ENCODE data around the gene TRAF4.

TRAF4 gene

DNA sequence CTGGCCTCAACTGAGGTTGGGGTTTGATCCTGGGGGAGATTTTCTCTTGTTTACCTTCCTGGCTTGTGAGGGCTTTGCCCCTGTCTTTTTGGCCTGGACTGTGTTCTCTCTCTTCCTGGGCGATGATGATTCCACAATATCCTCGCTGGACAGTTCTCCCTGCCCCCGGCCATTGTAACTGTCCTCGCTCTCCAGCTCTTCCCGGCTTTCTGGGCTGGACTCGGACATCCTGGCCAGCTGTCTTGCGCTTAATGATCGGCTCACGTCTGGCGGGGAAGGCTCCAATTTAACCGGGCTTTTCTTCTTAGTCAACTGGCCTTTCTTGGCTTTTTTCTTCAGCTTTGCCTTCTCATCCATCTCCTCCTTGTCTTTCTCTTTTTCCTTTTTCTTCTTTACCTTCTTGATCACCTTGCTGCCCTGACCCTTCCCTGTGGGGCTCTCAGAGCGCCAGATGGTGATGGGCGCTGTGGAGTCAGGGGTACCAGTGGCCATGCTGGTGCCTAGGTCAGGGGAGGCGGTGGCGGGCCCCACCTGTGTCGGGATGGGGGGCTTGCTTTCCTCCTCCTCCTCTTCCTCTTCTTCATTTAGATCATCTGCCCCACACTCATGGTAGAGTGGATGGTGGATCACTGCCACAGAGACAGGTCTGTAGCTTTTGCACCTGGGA is 40.1 kb upstream of the TRAF4 start:
- no peak for DNase-seq (ENCODE audit: low spot score)
- TF ChIP-seq, protein P1, sequence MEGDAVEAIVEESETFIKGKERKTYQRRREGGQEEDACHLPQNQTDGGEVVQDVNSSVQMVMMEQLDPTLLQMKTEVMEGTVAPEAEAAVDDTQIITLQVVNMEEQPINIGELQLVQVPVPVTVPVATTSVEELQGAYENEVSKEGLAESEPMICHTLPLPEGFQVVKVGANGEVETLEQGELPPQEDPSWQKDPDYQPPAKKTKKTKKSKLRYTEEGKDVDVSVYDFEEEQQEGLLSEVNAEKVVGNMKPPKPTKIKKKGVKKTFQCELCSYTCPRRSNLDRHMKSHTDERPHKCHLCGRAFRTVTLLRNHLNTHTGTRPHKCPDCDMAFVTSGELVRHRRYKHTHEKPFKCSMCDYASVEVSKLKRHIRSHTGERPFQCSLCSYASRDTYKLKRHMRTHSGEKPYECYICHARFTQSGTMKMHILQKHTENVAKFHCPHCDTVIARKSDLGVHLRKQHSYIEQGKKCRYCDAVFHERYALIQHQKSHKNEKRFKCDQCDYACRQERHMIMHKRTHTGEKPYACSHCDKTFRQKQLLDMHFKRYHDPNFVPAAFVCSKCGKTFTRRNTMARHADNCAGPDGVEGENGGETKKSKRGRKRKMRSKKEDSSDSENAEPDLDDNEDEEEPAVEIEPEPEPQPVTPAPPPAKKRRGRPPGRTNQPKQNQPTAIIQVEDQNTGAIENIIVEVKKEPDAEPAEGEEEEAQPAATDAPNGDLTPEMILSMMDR (IDR thresholded peaks at IDR 0.05; ENCODE audit: extremely low read depth, missing control alignments), result no peak

DNA sequence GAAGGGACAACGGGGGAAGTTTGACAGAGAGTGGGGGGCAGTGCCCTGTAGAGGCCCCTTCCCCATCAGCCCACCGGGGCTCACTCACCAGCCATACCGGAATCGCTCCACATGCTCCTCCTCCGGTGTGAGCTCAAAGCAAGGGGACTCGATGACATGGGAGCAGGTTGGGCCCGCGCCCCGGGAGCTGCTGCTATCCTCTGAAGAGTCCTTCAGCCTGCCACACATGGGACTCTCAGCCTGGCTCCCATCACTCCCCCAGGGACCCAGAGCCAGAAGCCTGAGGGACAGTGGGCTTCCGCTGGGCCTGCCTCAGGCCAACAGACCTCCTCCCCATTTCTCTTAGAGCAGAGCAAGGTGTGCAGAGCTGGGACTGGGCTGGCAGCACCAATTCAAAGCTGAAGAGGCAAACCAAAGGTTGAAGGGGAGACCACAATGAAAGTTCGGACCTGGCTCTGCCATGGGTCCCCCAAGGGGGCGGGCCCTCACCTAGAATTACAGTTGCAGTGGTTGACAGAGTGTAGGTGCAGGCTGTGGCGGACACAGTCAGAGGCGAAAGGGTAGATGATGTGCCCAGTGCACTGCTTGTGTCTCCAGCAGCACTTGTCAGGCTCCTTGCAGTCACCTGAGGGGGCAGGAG is 39.5 kb upstream of the TRAF4 start:
- TF ChIP-seq, protein P1 (IDR thresholded peaks at IDR 0.05; ENCODE audit: extremely low read depth, missing control alignments), result no peak
- no peak for DNase-seq (ENCODE audit: low spot score)

DNA sequence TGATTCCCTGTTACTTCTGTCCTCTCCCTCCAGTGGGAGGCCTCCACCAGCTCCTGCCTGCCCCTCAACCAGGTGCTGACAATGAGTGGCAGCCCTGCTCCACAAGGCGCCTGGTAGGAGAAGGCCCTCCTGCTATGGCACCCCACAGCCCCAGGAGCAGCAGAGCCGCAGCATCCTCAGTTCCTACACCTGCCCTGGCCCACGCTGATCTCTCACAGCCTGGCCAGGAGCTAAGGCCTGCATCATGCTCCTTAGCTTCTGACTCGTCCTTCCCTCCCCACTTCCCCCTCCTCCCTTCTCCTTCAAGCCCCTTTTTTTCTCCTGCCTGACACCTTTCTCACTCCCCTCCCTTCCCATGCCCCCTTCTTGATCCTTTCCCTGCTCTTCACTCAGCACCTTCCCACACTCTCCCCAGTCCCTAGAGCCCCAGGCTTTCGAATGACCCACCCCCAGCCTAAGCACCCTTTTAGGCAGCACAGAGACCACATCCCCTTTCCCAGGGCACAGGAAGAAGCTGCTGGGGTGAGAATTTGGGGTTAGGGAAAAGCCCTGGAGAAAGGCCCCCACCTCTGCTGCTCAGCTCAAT is 38.6 kb upstream of the TRAF4 start:
- no peak for DNase-seq (ENCODE audit: low spot score)
- TF ChIP-seq, protein P1 (IDR thresholded peaks at IDR 0.05; ENCODE audit: extremely low read depth, missing control alignments), result no peak

DNA sequence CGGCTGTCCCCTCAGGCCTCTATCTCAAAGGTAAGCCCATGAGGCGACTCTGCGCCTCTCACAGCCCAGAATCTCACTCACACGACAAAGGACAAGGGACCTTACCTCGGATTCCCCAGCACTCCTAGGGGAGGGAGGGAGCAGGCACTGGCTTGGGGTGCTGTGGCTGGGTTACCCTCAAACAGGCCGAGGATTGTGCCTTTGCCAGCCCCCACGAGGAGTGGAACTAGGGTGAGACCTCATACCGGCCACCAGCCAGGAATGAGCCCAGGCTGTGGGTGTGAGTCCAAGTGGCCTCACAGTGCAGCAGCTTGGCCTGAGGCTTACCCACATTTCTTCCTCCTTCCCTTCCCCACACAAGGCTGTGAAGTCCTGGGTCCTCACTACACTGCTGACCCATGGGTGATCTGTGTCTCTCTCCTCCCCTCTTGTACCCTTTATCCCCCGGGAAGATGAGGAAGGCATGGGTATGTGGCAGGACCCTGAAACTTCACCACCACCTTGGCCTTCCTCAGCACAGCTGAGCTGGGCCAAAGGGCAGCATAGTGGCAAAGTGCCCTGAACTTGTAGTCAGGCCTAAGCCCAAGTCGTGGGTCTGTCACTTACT is 38.0 kb upstream of the TRAF4 start:
- DNase-seq (ENCODE audit: low spot score), result no peak
- TF ChIP-seq, protein P1 (IDR thresholded peaks at IDR 0.05; ENCODE audit: extremely low read depth, missing control alignments), result no peak

DNA sequence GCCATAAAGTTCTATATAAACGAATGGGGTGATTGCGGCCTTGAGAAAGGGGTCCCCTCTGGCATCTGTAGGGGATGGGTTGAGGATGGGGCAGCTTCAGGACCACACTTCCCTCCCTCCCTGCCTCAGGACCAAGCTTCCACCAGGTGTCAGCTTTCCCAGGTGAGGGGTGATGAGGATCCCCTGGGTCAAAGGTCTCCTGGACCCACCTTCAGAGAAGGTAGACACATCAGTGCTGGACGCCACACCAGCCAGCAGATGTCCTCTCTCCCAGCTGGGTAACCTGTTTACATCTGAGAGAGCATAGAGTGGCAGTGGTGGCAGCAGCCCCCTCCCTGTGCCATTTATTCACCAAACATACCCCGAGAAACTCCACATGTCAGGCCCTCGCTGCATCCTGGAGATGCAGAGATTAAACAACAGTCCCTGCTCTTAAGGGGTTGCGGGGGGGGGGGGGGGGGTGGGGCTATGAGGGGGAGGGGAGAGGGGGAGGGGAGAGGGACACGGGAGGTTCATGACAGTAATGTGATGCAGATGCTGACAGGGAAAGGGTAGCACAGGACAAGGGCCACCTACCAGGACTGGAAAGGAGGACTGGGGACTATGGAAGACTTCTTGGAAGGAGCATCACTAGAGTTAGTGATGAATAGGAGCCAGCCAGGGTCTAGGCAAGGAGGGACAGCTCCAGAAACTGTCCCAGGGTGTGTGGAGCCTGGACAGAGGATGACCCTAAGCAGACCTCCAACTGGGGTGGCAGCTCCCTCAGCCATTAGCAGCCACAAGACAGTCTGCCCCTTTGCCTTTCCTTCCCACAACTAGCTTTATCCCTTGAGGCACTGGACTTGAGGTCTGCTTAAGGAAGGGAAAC is 37.1 kb upstream of the TRAF4 start:
- TF ChIP-seq, protein P1 (IDR thresholded peaks at IDR 0.05; ENCODE audit: extremely low read depth, missing control alignments), result no peak
- no peak for DNase-seq (ENCODE audit: low spot score)

DNA sequence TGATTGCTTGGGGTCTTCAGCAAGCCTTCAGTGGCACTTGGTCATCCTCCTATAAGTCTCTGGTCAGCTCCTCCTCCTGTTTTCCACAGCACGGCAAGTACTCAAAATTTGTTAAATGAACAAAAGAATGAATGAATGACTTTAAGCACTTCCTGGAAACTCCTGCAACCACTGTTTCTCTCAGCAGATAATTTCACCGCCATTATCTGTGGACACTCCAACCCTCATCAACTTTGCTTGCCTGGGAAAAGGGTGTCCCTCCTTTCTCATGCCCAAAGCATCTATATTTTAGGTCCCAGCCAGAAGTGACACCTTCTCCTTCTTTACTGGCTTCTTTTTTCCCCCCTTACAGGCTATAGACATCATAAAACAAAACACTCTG is 36.5 kb upstream of the TRAF4 start:
- TF ChIP-seq, protein P1 (IDR thresholded peaks at IDR 0.05; ENCODE audit: extremely low read depth, missing control alignments), result no peak
- DNase-seq (ENCODE audit: low spot score), result no peak
